ENCODE measurements around the gene AOX1.

- TF ChIP-seq CTCF (IDR thresholded peaks at IDR 0.05): no peak
- no peak for TF ChIP-seq ZFX (IDR thresholded peaks at IDR 0.05; ENCODE audit: borderline replicate concordance)
These were observed 38.8 kb downstream of the AOX1 start for GRCh38 chr2:200624658-200625057.
